Natural killer cell (primary cell): Measurements from ENCODE around the gene JMJD1C. TPM values are rescaled to one million over a fixed set of nuclear protein-coding genes. Genes with fewer than 3 reads are reported as not detected.

Experiments used
- ATAC-seq, 3 donors: fragments of 150-1000 bp in 2 of 3; fragments of 200-7000 bp in 1 of 3; cut with Tn5 transposase; 1 replicate in 1 of 3; 2 replicates in 2 of 3; pipeline ENCODE4 v1.10.0; 2021; ENCODE audit warnings: mild to moderate bottlenecking in 2 of 3, moderate library complexity in 2 of 3
- DNase-seq, 2 donors: peaks; one replicate each; pipeline versions ENCODE4 v3.0.0 to v3.0.0-alpha.2; 2013 to 2021; ENCODE audit warnings: mixed read lengths in 1 of 2
- H3K27ac ChIP-seq: one replicate; pipeline ENCODE4 v1.5.1; 2013; ENCODE audit warnings: mild to moderate bottlenecking, low read length
- H3K27me3 ChIP-seq: one replicate; pipeline ENCODE4 v1.6.1; 2013; ENCODE audit warnings: low read length; ENCODE audit not compliant: control insufficient read depth, insufficient read depth
- H3K36me3 ChIP-seq: one replicate; pipeline ENCODE4 v1.6.1; 2013; ENCODE audit warnings: low read length; ENCODE audit not compliant: control insufficient read depth, insufficient read depth
- H3K4me1 ChIP-seq: one replicate; pipeline ENCODE4 v1.6.1; 2013; ENCODE audit warnings: low read length; ENCODE audit not compliant: control insufficient read depth, insufficient read depth
- H3K4me3 ChIP-seq: one replicate; pipeline ENCODE4 v1.5.1; 2013; ENCODE audit warnings: low read length
- H3K9me3 ChIP-seq: one replicate; pipeline ENCODE4 v1.6.1; 2013; ENCODE audit warnings: low read length; ENCODE audit not compliant: control insufficient read depth, insufficient read depth
- H3K27ac Mint-ChIP-seq, 2 donors: one replicate each; pipeline ENCODE4 v1.8.0; 2022; ENCODE audit warnings: mild to moderate bottlenecking in 2 of 2, mixed read lengths in 2 of 2, moderate library complexity in 1 of 2
- H3K27me3 Mint-ChIP-seq, 2 donors: one replicate each; pipeline ENCODE4 v1.8.0; 2022; ENCODE audit warnings: low read depth in 2 of 2, mixed read lengths in 2 of 2
- H3K36me3 Mint-ChIP-seq: one replicate; pipeline ENCODE4 v1.8.0; 2022; ENCODE audit warnings: mixed read lengths
- H3K4me1 Mint-ChIP-seq, 2 donors: one replicate each; pipeline ENCODE4 v1.8.0; 2022; ENCODE audit warnings: mixed read lengths in 2 of 2
- H3K4me3 Mint-ChIP-seq: one replicate; pipeline ENCODE4 v1.8.0; 2022; ENCODE audit warnings: mild to moderate bottlenecking, moderate library complexity, mixed read lengths
- H3K9me3 Mint-ChIP-seq, 2 donors: one replicate each; pipeline ENCODE4 v1.8.0; 2022; ENCODE audit warnings: mixed read lengths in 2 of 2
- WGBS: methylation state at CpG from one replicate; pipeline ENCODE4 v1.1.7; 2013; ENCODE audit warnings: missing lambda C conversion rate; ENCODE audit not compliant: insufficient coverage; 5-methylcytosine and 5-hydroxymethylcytosine counted together
- intact Hi-C: fragments of 100-400 bp; cut with micrococcal nuclease; formaldehyde crosslinking; loops from one replicate; pipeline ENCODE4 v1.14.2; 2022
- total RNA-seq, 4 donors: library from RNA; stranded (reverse); fragments of 120-200 nt in 1 of 4; gene quantifications; one replicate each; pipeline versions ENCODE4 v1.2.3 to v1.2.4, GENCODE V29; 2013 to 2022
- TF ChIP-seq, protein P1 (sequence below): fragments of 200-600 bp; IDR thresholded peaks from one replicate; pipeline ENCODE4 v1.8.0; 2022; ENCODE audit warnings: antibody characterized with exemption

The JMJD1C gene
- total RNA-seq, 3 donors from 2014 or later (not counting 1 experiment from before 2014, with no cell fraction given): 125 to 208 (median 156) TPM

DNA sequence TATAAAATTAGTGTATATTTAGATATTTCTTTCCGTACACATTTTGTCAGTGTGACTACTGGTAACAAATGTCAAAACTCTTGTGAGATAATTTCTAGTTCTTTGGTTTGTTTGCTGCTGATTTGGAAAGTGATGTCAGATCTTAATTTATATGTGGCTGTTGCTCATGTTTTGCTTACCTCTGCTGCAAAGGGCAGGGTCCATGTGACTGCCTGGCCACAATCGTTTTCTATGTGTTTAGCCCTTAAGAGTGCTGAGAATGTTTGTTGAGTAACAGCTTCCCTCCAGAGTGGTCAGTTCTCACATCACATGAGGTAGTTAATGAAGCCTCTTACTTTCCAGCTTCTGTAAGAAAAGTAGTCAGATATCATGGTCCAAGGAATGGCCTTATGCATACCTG lies 328.5 kb downstream of the JMJD1C start:
- Mint-ChIP-seq H3K27me3 (no peaks in the 10 kb centered on the region), H3K4me1 (peaks cover 38 to 63% of the 10 kb centered on the region in 2 donors), H3K27ac (no peak overlapping the region), H3K4me3 (no peak overlapping the region), H3K36me3 (no peaks in the 10 kb centered on the region), H3K9me3 (no peaks in the 10 kb centered on the region)
- H3K4me1 ChIP-seq: peaks cover 13% of the 10 kb centered on the region
- intact Hi-C loops: loop anchor here (10.0 kb wide), 1 partner anchor 283 kb away; no protein-coding TSS in a partner anchor
- H3K9me3 ChIP-seq: peaks cover 4% of the 10 kb centered on the region
- peaks cover 3% of the 10 kb centered on the region for H3K36me3 ChIP-seq
- WGBS: 69% methylated on average over 2 of the region's 2 CpGs
- H3K27ac ChIP-seq: no peak overlapping the region
- ATAC-seq (no peak), DNase-seq (no peak)
- TF ChIP-seq, protein P1, sequence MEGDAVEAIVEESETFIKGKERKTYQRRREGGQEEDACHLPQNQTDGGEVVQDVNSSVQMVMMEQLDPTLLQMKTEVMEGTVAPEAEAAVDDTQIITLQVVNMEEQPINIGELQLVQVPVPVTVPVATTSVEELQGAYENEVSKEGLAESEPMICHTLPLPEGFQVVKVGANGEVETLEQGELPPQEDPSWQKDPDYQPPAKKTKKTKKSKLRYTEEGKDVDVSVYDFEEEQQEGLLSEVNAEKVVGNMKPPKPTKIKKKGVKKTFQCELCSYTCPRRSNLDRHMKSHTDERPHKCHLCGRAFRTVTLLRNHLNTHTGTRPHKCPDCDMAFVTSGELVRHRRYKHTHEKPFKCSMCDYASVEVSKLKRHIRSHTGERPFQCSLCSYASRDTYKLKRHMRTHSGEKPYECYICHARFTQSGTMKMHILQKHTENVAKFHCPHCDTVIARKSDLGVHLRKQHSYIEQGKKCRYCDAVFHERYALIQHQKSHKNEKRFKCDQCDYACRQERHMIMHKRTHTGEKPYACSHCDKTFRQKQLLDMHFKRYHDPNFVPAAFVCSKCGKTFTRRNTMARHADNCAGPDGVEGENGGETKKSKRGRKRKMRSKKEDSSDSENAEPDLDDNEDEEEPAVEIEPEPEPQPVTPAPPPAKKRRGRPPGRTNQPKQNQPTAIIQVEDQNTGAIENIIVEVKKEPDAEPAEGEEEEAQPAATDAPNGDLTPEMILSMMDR: no peak
- no peak overlapping the region for H3K4me3 ChIP-seq
- no peaks in the 10 kb centered on the region for H3K27me3 ChIP-seq

DNA sequence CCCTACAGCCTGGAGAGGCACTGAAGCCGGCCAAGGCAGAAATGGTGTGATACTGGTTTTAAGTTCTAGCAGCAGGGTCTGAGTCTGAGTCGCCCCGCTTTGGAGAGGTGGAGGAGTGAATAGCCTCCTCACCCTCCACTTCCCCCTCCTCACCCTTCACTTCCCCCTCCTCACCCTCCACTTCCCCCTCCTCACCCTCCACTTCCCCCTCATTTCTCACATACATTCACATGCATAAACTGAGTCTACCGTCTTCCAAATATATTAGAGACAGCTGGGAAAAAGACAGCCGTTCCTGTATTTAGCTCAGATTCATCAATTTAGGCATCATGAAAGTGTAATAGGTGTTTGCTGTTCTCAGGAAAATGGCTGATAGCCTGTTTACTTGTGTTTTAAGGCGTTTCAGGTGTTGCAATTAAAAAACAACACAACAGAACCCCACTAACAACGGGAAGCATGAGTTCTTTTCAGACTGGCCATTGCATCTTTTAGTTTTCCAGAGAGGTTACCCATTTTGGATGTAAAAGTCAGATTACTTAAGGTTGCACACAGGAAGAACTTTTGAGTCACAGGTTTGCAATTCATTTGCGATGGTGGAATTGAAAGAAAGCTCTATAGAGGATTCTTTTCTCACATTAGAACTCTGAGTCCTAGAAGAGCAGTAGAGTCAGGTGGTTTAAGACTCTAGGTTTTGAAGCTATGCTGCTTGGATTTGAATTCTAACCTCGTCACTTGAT lies 331.8 kb downstream of the JMJD1C start:
- TF ChIP-seq, protein P1: no peak
- ATAC-seq (no peak), DNase-seq (no peak)
- Mint-ChIP-seq H3K4me1 (peaks cover 30 to 46% of the 10 kb centered on the region in 2 donors), H3K27ac (peak overlapping the region; percentile 92 to 94), H3K36me3 (no peaks in the 10 kb centered on the region), H3K27me3 (peaks cover 8 to 14% of the 10 kb centered on the region in 2 donors), H3K4me3 (peak overlapping the region; percentile 92), H3K9me3 (peaks cover 0 to 2% of the 10 kb centered on the region in 2 donors)
- H3K27me3 ChIP-seq: no peaks in the 10 kb centered on the region
- WGBS: 25% methylated on average over 4 of the region's 9 CpGs
- H3K4me3 ChIP-seq: peak overlapping the region; percentile 93
- intact Hi-C loops: loop anchor here (5.0 to 10.0 kb wide), 3 partner anchors 279 to 497 kb away; partner anchors contain the start of gene EGR2
- no peaks in the 10 kb centered on the region for H3K36me3 ChIP-seq
- H3K9me3 ChIP-seq: peaks cover 6% of the 10 kb centered on the region
- peak overlapping the region; percentile 98 for H3K27ac ChIP-seq
- peaks cover 13% of the 10 kb centered on the region for H3K4me1 ChIP-seq

DNA sequence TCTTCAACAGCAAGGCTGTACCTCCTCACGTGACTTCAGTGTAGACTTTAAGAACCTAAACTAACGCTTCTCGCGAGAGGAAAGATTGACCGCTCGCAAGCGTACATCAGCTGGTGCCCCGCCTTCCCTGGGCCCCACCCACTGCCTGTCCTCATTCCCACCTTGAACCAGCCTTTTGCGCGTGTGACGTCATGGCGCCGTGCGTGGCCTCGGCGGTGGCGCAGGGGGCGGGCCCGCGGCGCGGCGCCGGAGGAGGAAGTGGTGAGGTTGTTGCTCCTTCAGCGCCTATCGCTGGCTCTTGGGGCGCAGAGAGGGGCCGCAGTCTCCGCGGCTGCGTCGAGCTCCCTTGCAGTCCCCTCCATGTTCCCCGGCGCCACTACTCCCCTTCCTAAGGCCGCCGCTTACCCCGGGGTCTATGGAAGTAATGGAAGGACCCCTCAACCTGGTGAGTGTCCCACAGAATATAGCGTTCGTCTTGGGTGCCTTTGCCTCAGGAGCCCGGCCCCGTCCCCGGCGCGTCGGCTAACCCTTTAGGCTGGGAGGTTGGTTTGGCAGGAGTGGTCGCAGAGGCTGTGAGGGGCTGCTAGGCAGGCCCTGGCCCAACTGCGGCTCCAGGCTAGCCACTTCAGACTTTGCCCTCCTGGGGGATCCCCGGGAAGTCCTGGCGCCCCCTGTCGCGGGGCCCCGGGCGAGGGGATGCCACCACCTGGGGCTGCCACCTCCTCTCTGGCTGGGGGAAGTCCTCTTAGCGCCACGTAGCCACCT lies 332.5 kb downstream of the JMJD1C start, which contains the start of gene NRBF2:
TSS of gene NRBF2 (plus strand) at position 273 of the 765 bp plus-strand sequence. CDS start at position 416, 143 bp downstream.
- TF ChIP-seq, protein P1: peak; percentile 16
- H3K36me3 Mint-ChIP-seq: no peaks in the 10 kb centered on the region
- H3K9me3 Mint-ChIP-seq: peaks cover 0 to 2% of the 10 kb centered on the region in 2 donors
- DNase-seq: peak; percentile 97 to 99
- under 1% methylated on average over 55 of the region's 55 CpGs for WGBS
- Histone ChIP-seq H3K27ac (peak within 1 kb of the TSS; percentile 98), H3K4me1 (peaks cover 13% of the 10 kb centered on the region), H3K4me3 (peak within 1 kb of the TSS; percentile 93), H3K36me3 (no peaks in the 10 kb centered on the region), H3K9me3 (peaks cover 6% of the 10 kb centered on the region), H3K27me3 (no peaks in the 10 kb centered on the region)
- H3K4me1 Mint-ChIP-seq: peaks cover 30 to 42% of the 10 kb centered on the region in 2 donors
- peaks cover 8 to 17% of the 10 kb centered on the region in 2 donors for H3K27me3 Mint-ChIP-seq
- H3K4me3 Mint-ChIP-seq: peak within 1 kb of the TSS; percentile 92
- peak within 1 kb of the TSS; percentile 92 to 94 for H3K27ac Mint-ChIP-seq
- intact Hi-C loops: loop anchor here (5.0 to 10.0 kb wide), 3 partner anchors 278 to 496 kb away; partner anchors contain the start of gene EGR2
- ATAC-seq: peak; percentile 84 to 96 (median 86)
